HG03196 (cell line): ENCODE data around the gene PCDHGA5.
"Not testable (repeated sequence)": the region's sequence is repeated elsewhere in the genome, so short reads cannot be mapped to it uniquely, and the experiment has no call there.

ENCODE experiments used
- ATAC-seq: cut with Tn5 transposase; IDR thresholded peaks from one replicate; pipeline ENCODE4 v1.9.1; 2021; ENCODE audit not compliant: unreplicated experiment

The PCDHGA5 gene

GRCh38 chr5:141384471-141385267 is 20.7 kb downstream of the PCDHGA5 start:
- ATAC-seq, result no peak

GRCh38 chr5:141387557-141388311 is 23.8 kb downstream of the PCDHGA5 start, which contains the start of gene PCDHGB4:
Gene PCDHGB4 (plus strand): TSS chr5:141387698. CDS start chr5:141387885, 187 bp downstream.
- ATAC-seq, result not testable (repeated sequence)

GRCh38 chr5:141388661-141389060 is 24.7 kb downstream of the PCDHGA5 start:
- no peak for ATAC-seq

GRCh38 chr5:141389153-141390042 is 25.4 kb downstream of the PCDHGA5 start:
- ATAC-seq, result no peak

GRCh38 chr5:141392429-141393198 is 28.7 kb downstream of the PCDHGA5 start, which contains the start of gene PCDHGA8:
Gene PCDHGA8 (plus strand): TSS chr5:141392633. CDS start chr5:141392814, 181 bp downstream.
- ATAC-seq, result no peak

GRCh38 chr5:141393267-141393666 is 29.3 kb downstream of the PCDHGA5 start:
- ATAC-seq, result no peak

GRCh38 chr5:141394401-141395187 is 30.6 kb downstream of the PCDHGA5 start:
- not testable (repeated sequence) for ATAC-seq

- ATAC-seq, result peak; percentile 96
Observed at GRCh38 chr5:141397756-141398551, 34.0 kb downstream of the PCDHGA5 start, which contains the start of gene PCDHGB5. Gene PCDHGB5 (plus strand): TSS chr5:141397947. CDS start chr5:141398128, 181 bp downstream.

GRCh38 chr5:141398608-141399007 is 34.6 kb downstream of the PCDHGA5 start:
- no peak for ATAC-seq

GRCh38 chr5:141399555-141400258 is 35.7 kb downstream of the PCDHGA5 start:
- ATAC-seq, result no peak

- no peak for ATAC-seq
Observed at GRCh38 chr5:141402553-141403243, 38.7 kb downstream of the PCDHGA5 start, which contains the start of gene PCDHGA9. Gene PCDHGA9 (plus strand): TSS chr5:141402778. CDS start chr5:141402953, 175 bp downstream.

GRCh38 chr5:141403387-141403786 is 39.4 kb downstream of the PCDHGA5 start:
- ATAC-seq, result no peak

- ATAC-seq, result not testable (repeated sequence)
Observed at GRCh38 chr5:141407790-141408505, 44.0 kb downstream of the PCDHGA5 start, which contains the start of gene PCDHGB6. Gene PCDHGB6 (plus strand): TSS chr5:141408021. CDS start chr5:141408203, 182 bp downstream.

- no peak for ATAC-seq
Observed at GRCh38 chr5:141409598-141410306, 45.8 kb downstream of the PCDHGA5 start.

- no peak for ATAC-seq
Observed at GRCh38 chr5:141411575-141411974, 47.6 kb downstream of the PCDHGA5 start.
